Measurements from ENCODE around the gene DDHD1. TPM values are rescaled to one million over a fixed set of nuclear protein-coding genes. Genes with fewer than 3 reads are reported as not detected.

DDHD1 gene
- total RNA-seq, 1 donor from 2014 or later = 59.8 TPM

GRCh38 chr14:53152184-53152886 is 788 bp downstream of the DDHD1 start:
- peaks cover 11% of the 10 kb centered on the region for H3K36me3 Mint-ChIP-seq (ENCODE audit: low read depth)
- peaks cover 56% of the 10 kb centered on the region for H3K4me1 Mint-ChIP-seq
- intact Hi-C loops (cut with micrococcal nuclease) = loop anchor here (2.0 to 5.0 kb wide), 8 partner anchors 26 to 1414 kb away; partner anchors contain the start of genes CDKN3, CGRRF1, PSMC6 and SAMD4A
- ATAC-seq (ENCODE audit: low read depth) (peak; percentile 38), DNase-seq (peak; percentile 65)
- peak overlapping the region; percentile 98 for H3K4me3 Mint-ChIP-seq
- no peaks in the 10 kb centered on the region for H3K27me3 Mint-ChIP-seq
- ChIA-PET POLR2A (interaction anchor here (0.6 to 3.8 kb wide), 26 partner anchors 8 to 1899 kb away, joined by 3 to 68 read pairs (median 4); partner anchors contain the start of genes CDKN3, GPR137C, MAPK1IP1L and STYX), CTCF (interaction anchor here (0.8 to 1.4 kb wide), 6 partner anchors 10 to 95 kb away, joined by 3 to 4 read pairs (median 3); no protein-coding TSS in a partner anchor)
- peak overlapping the region; percentile 89 for H3K27ac Mint-ChIP-seq
- TF ChIP-seq, protein P1, sequence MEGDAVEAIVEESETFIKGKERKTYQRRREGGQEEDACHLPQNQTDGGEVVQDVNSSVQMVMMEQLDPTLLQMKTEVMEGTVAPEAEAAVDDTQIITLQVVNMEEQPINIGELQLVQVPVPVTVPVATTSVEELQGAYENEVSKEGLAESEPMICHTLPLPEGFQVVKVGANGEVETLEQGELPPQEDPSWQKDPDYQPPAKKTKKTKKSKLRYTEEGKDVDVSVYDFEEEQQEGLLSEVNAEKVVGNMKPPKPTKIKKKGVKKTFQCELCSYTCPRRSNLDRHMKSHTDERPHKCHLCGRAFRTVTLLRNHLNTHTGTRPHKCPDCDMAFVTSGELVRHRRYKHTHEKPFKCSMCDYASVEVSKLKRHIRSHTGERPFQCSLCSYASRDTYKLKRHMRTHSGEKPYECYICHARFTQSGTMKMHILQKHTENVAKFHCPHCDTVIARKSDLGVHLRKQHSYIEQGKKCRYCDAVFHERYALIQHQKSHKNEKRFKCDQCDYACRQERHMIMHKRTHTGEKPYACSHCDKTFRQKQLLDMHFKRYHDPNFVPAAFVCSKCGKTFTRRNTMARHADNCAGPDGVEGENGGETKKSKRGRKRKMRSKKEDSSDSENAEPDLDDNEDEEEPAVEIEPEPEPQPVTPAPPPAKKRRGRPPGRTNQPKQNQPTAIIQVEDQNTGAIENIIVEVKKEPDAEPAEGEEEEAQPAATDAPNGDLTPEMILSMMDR (IDR thresholded peaks at IDR 0.05) = no peak
- H3K9me3 Mint-ChIP-seq = no peaks in the 10 kb centered on the region

- Mint-ChIP-seq H3K9me3 (no peaks in the 10 kb centered on the region), H3K36me3 (ENCODE audit: low read depth) (peaks cover 13% of the 10 kb centered on the region), H3K4me1 (peaks cover 62% of the 10 kb centered on the region), H3K4me3 (peak overlapping the region; percentile 98), H3K27me3 (no peaks in the 10 kb centered on the region), H3K27ac (peak overlapping the region; percentile 89)
- ChIA-PET POLR2A (interaction anchor here (0.6 to 3.8 kb wide), 14 partner anchors 8 to 462 kb away, joined by 3 to 68 read pairs (median 4); no protein-coding TSS in a partner anchor), CTCF (interaction anchor here (1.0 to 1.4 kb wide), 5 partner anchors 9 to 95 kb away, joined by 3 to 4 read pairs (median 3); no protein-coding TSS in a partner anchor)
- no peak for DNase-seq
- intact Hi-C loops (cut with micrococcal nuclease) = loop anchor here (2.0 to 5.0 kb wide), 8 partner anchors 25 to 1415 kb away; partner anchors contain the start of genes CDKN3, CGRRF1, PSMC6 and SAMD4A
- ATAC-seq (ENCODE audit: low read depth) = no peak
- TF ChIP-seq, protein P1 (IDR thresholded peaks at IDR 0.05) = no peak
Measured at GRCh38 chr14:53151523-53152183, 1.5 kb downstream of the DDHD1 start.

DNA sequence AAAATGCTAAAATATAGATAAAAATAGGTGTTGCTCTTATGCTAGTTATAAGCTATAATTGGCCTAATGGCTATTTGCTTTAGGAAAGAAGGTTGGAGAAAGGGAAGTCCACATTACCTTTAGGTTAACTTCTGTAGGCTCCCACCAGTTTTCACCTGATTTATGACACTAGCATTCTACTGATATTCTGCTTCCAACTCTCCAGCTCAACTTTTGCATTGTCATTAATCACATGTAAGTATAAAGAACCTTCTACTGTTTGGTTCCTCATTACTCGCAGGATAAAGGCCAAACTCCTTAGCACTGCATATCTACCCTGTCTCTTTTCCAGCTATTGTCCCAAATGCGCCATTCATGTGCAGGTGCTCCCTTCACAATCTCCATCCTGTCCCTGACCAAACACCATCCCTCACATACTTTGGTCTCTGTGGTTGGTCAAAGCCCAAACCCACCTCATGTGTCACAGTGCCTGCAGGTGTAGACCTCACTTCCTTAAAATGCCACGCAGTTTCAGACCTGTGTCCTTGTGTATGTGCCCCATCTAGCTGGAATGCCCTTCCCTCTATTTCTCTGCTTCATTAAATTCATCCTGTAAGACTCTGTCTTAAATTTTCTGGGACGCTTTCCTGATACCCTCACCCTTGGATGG is 3.3 kb downstream of the DDHD1 start:
- ATAC-seq (ENCODE audit: low read depth) (no peak), DNase-seq (peak; percentile 17)
- H3K9me3 Mint-ChIP-seq = no peaks in the 10 kb centered on the region
- H3K4me3 Mint-ChIP-seq = peak overlapping the region; percentile 98
- ChIA-PET POLR2A (interaction anchor here (1.5 to 2.3 kb wide), 2 partner anchors 23 to 41 kb away, joined by 6 read pairs; no protein-coding TSS in a partner anchor), CTCF (no interaction called here)
- TF ChIP-seq, protein P1 (IDR thresholded peaks at IDR 0.05) = no peak
- H3K27me3 Mint-ChIP-seq = no peaks in the 10 kb centered on the region
- peaks cover 13% of the 10 kb centered on the region for H3K36me3 Mint-ChIP-seq (ENCODE audit: low read depth)
- intact Hi-C loops (cut with micrococcal nuclease) = loop anchor here (5.0 kb wide), 5 partner anchors 442 to 1358 kb away; partner anchors contain the start of genes CDKN3, CGRRF1, GMFB and PSMC6
- H3K4me1 Mint-ChIP-seq = peaks cover 72% of the 10 kb centered on the region
- H3K27ac Mint-ChIP-seq = peak overlapping the region; percentile 36

DNA sequence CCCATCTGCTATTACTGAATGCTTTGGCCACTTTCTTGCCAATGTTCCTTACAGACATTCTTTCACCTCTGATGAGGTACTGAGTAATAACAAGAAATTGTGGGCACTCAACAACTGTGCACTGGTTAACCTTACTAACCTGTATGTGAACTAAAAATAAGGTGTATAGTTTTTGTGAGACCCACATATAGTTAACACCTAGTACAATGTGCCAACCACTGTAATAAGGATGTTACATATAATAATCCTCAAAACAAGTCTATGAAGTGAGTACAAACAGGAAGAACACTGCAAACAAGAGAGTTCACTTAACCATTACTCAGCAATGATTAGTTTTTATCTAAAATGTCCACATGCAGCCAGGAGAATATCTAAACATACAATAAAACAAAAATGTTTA is 4.5 kb downstream of the DDHD1 start:
- ATAC-seq (ENCODE audit: low read depth) = no peak
- Mint-ChIP-seq H3K27me3 (no peaks in the 10 kb centered on the region), H3K27ac (no peak overlapping the region), H3K4me1 (peaks cover 78% of the 10 kb centered on the region), H3K4me3 (no peak overlapping the region), H3K36me3 (ENCODE audit: low read depth) (peaks cover 13% of the 10 kb centered on the region), H3K9me3 (no peaks in the 10 kb centered on the region)
- no peak for DNase-seq
- TF ChIP-seq, protein P1 (IDR thresholded peaks at IDR 0.05) = no peak
- ChIA-PET POLR2A (interaction anchor here (0.7 to 2.3 kb wide), 2 partner anchors 22 to 66 kb away, joined by 3 to 6 read pairs; no protein-coding TSS in a partner anchor), CTCF (no interaction called here)
- intact Hi-C loops (cut with micrococcal nuclease) = loop anchor here (5.0 kb wide), 1 partner anchor 1339 kb away; the partner anchor contains the start of gene GMFB
